ENCODE measurements around the gene UBAP2L. TPM values are rescaled to one million over a fixed set of nuclear protein-coding genes. Genes with fewer than 3 reads are reported as not detected.
A peak's percentile ranks its signal among the peaks of the same experiment; 100 is the strongest.
"Not testable (repeated sequence)": the region's sequence is repeated elsewhere in the genome, so short reads cannot be mapped to it uniquely, and the experiment has no call there.

Gene UBAP2L
- total RNA-seq, 2 donors from 2014 or later, result 198 to 224 TPM

GRCh38 chr1:154199563-154199879 lies 21.2 kb upstream of the UBAP2L start:
- peaks cover 7% of the 10 kb centered on the region for H3K27me3 Mint-ChIP-seq (ENCODE audit: insufficient read depth)
- Histone ChIP-seq H3K4me3 (ENCODE audit: low read length) (no peak overlapping the region), H3K4me1 (ENCODE audit: control insufficient read depth, insufficient read depth, low read length) (no peaks in the 10 kb centered on the region), H3K27ac (ENCODE audit: low read depth, low read length) (no peak overlapping the region), H3K36me3 (ENCODE audit: control insufficient read depth, insufficient read depth, low read length) (no peaks in the 10 kb centered on the region), H3K9ac (ENCODE audit: extremely low read depth, low read length, poor library complexity, severe bottlenecking) (no peak overlapping the region), H3K27me3 (ENCODE audit: control insufficient read depth, insufficient read depth, low read length, poor library complexity, severe bottlenecking) (peaks cover 4% of the 10 kb centered on the region), H3K9me3 (ENCODE audit: control insufficient read depth, low read length) (no peaks in the 10 kb centered on the region)
- no peak for DNase-seq
- 85 to 94% methylated on average over 3 of the region's 3 CpGs for WGBS, 2 experiments (ENCODE audit: insufficient coverage in 1 of 2, insufficient read length in 1 of 2)
- H3K36me3 Mint-ChIP-seq (ENCODE audit: low read depth), result no peaks in the 10 kb centered on the region
- no peak overlapping the region for H3K27ac Mint-ChIP-seq
- H3K9me3 Mint-ChIP-seq, result no peaks in the 10 kb centered on the region
- no peaks in the 10 kb centered on the region for H3K4me1 Mint-ChIP-seq
- TF ChIP-seq CTCF (conservative IDR thresholded peaks at IDR 0.05), result no peak
- no peak overlapping the region for H3K4me3 Mint-ChIP-seq

GRCh38 chr1:154205778-154206177 lies 15.0 kb upstream of the UBAP2L start:
- not testable (repeated sequence) for H3K4me3 Mint-ChIP-seq; H3K9me3 Mint-ChIP-seq; H3K9ac ChIP-seq (ENCODE audit: extremely low read depth, low read length, poor library complexity, severe bottlenecking); H3K27me3 Mint-ChIP-seq (ENCODE audit: insufficient read depth); H3K4me1 ChIP-seq (ENCODE audit: control insufficient read depth, insufficient read depth, low read length); H3K4me3 ChIP-seq (ENCODE audit: low read length); H3K27me3 ChIP-seq (ENCODE audit: control insufficient read depth, insufficient read depth, low read length, poor library complexity, severe bottlenecking); H3K9me3 ChIP-seq (ENCODE audit: control insufficient read depth, low read length); H3K4me1 Mint-ChIP-seq; DNase-seq
- 80 to 94% methylated on average over 4 to 11 of the region's 11 CpGs for WGBS, 2 experiments (ENCODE audit: insufficient coverage in 1 of 2, insufficient read length in 1 of 2)
- H3K27ac ChIP-seq (ENCODE audit: low read depth, low read length), result peak overlapping the region; percentile 68
- peaks cover 45% of the 10 kb centered on the region for H3K36me3 ChIP-seq (ENCODE audit: control insufficient read depth, insufficient read depth, low read length)
- peak overlapping the region; percentile 61 for H3K27ac Mint-ChIP-seq
- peaks cover 49% of the 10 kb centered on the region for H3K36me3 Mint-ChIP-seq (ENCODE audit: low read depth)

DNA sequence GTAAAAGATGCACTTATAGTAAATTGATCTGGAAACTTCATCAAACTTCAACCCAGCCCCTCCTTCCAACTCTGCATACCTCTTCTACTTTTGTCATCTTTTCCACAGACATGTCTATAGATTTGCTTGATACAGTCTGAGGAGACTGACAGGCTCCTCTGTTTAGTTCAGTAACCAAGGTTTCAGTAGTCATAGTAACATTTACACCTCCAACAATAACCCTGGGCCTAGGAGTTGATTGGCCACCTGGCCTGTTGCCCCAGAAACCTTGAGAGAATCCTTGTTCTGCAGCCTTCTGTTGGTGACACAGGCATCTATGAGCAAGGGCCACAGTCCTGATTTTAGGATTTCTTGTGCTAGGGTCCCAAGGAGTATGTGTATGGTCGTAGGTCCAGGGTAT lies 14.6 kb upstream of the UBAP2L start, which contains the start of gene CFAP141:
TSS of gene CFAP141 (minus strand) at position 138 of the 400 bp plus-strand sequence. CDS start at position 112, 26 bp downstream.
- TF ChIP-seq CTCF (conservative IDR thresholded peaks at IDR 0.05), result no peak
- Mint-ChIP-seq H3K4me1 (no peaks in the 10 kb centered on the region), H3K27me3 (ENCODE audit: insufficient read depth) (no peaks in the 10 kb centered on the region), H3K36me3 (ENCODE audit: low read depth) (peaks cover 52% of the 10 kb centered on the region), H3K27ac (peak within 1 kb of the TSS; percentile 61), H3K9me3 (no peaks in the 10 kb centered on the region), H3K4me3 (no peak within 1 kb of the TSS)
- Histone ChIP-seq H3K36me3 (ENCODE audit: control insufficient read depth, insufficient read depth, low read length) (peaks cover 45% of the 10 kb centered on the region), H3K9ac (ENCODE audit: extremely low read depth, low read length, poor library complexity, severe bottlenecking) (no peak within 1 kb of the TSS), H3K27ac (ENCODE audit: low read depth, low read length) (peak within 1 kb of the TSS; percentile 68), H3K9me3 (ENCODE audit: control insufficient read depth, low read length) (no peaks in the 10 kb centered on the region), H3K27me3 (ENCODE audit: control insufficient read depth, insufficient read depth, low read length, poor library complexity, severe bottlenecking) (no peaks in the 10 kb centered on the region), H3K4me1 (ENCODE audit: control insufficient read depth, insufficient read depth, low read length) (no peaks in the 10 kb centered on the region), H3K4me3 (ENCODE audit: low read length) (no peak within 1 kb of the TSS)
- 90% methylated on average over 1 of the region's 1 CpG; no CpG with 5 or more reads in 1 of the 2 experiments for WGBS, 2 experiments (ENCODE audit: insufficient coverage in 1 of 2, insufficient read length in 1 of 2)
- no peak for DNase-seq

- H3K9ac ChIP-seq (ENCODE audit: extremely low read depth, low read length, poor library complexity, severe bottlenecking), result no peak overlapping the region
- Mint-ChIP-seq H3K9me3 (no peaks in the 10 kb centered on the region), H3K27ac (no peak overlapping the region), H3K4me1 (no peaks in the 10 kb centered on the region), H3K27me3 (ENCODE audit: insufficient read depth) (no peaks in the 10 kb centered on the region), H3K36me3 (ENCODE audit: low read depth) (peaks cover 60% of the 10 kb centered on the region), H3K4me3 (no peak overlapping the region)
- H3K9me3 ChIP-seq (ENCODE audit: control insufficient read depth, low read length), result no peaks in the 10 kb centered on the region
- no peak for DNase-seq
- no peak overlapping the region for H3K4me3 ChIP-seq (ENCODE audit: low read length)
- H3K4me1 ChIP-seq (ENCODE audit: control insufficient read depth, insufficient read depth, low read length), result no peaks in the 10 kb centered on the region
- no peak for TF ChIP-seq CTCF (conservative IDR thresholded peaks at IDR 0.05)
- H3K27me3 ChIP-seq (ENCODE audit: control insufficient read depth, insufficient read depth, low read length, poor library complexity, severe bottlenecking), result no peaks in the 10 kb centered on the region
- H3K36me3 ChIP-seq (ENCODE audit: control insufficient read depth, insufficient read depth, low read length), result peaks cover 54% of the 10 kb centered on the region
- peak overlapping the region; percentile 38 for H3K27ac ChIP-seq (ENCODE audit: low read depth, low read length)
- 94 to 98% methylated on average over 7 to 9 of the region's 9 CpGs for WGBS, 2 experiments (ENCODE audit: insufficient coverage in 1 of 2, insufficient read length in 1 of 2)
Observed at GRCh38 chr1:154207262-154207661, 13.5 kb upstream of the UBAP2L start.

Data from endodermal cell (in vitro differentiated cells).